ENCODE measurements around the gene TRUB2.
"Not testable (repeated sequence)": the region's sequence is repeated elsewhere in the genome, so short reads cannot be mapped to it uniquely, and the experiment has no call there.

The TRUB2 gene

DNA sequence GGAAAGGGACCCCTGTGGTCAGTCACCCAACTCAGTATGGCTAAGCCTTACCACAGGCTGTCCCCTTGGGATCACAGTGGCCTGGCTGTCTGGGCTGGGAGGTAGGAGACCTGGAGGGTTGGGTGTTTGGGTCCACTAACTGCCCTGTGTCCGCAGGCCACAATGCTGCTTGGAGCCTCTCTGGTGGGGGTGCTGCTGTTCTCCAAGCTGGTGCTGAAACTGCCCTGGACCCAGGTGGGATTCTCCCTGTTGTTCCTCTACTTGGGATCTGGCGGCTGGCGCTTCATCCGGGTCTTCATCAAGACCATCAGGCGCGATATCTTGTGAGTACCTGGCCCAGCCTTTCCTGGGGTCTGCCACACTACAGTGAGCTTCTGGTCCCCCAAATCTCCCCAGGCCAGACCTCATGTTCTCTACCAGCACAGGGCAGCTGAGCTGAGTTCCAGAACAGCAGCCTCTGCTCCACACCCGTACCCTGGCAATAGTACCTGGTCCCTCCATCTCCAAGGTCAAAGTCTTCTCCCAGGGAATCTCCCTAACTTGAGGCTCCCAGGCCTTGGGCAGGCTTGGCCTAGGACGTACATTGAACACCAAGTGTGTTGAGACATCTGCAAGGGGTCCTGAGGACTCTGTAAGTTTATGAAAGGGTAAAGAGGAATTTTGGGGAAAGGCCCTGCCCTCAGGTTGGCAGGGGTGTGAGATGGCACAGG lies 20.9 kb upstream of the TRUB2 start:
- POLR2A ChIA-PET: no interaction called here

DNA sequence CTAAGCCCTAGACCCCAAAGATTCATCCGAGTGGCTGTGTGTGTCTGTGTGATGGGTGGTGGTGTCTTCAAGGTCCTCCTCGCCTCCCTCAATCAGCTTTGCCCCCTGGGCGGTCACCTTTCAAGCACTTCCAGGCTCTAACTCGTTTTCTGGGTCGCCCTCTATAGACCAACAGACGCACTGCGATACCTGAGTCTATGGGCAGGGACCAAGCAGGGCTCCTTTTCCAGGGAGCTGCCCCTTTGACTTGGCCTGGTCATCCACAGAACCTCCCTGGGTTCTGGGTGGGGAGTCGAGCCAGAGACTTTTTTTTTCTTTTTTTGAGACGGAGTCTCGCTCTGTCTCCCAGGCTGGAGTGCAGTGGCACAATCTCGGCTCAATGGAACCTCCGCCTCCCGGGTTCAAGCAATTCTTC lies 19.2 kb upstream of the TRUB2 start:
- peak; percentile 80 for DNase-seq (ENCODE audit: extremely low spot score)
- TF ChIP-seq CTBP1 (IDR thresholded peaks at IDR 0.05; ENCODE audit: borderline replicate concordance) (no peak), FOXA1 (IDR thresholded peaks at IDR 0.05) (no peak)
- ChIA-PET CTCF (interaction anchor here (0.5 to 1.3 kb wide), 11 partner anchors 14 to 354 kb away, joined by 3 to 11 read pairs (median 4); partner anchors contain the start of gene URM1), POLR2A (interaction anchor here (0.6 to 1.3 kb wide), 6 partner anchors 11 to 213 kb away, joined by 3 to 9 read pairs (median 4); partner anchors contain the start of genes CERCAM, GOLGA2 and SWI5)

More for the DNA sequence above, 20.9 kb upstream of the TRUB2 start:
- TF ChIP-seq FOXA1 (IDR thresholded peaks at IDR 0.05) (no peak), NFRKB (IDR thresholded peaks at IDR 0.05) (no peak), ELF4 (IDR thresholded peaks at IDR 0.05) (no peak), HDGF (IDR thresholded peaks at IDR 0.05; ENCODE audit: borderline replicate concordance) (no peak), SUZ12 (IDR thresholded peaks at IDR 0.05) (no peak)
- TF ChIP-seq, protein P1, sequence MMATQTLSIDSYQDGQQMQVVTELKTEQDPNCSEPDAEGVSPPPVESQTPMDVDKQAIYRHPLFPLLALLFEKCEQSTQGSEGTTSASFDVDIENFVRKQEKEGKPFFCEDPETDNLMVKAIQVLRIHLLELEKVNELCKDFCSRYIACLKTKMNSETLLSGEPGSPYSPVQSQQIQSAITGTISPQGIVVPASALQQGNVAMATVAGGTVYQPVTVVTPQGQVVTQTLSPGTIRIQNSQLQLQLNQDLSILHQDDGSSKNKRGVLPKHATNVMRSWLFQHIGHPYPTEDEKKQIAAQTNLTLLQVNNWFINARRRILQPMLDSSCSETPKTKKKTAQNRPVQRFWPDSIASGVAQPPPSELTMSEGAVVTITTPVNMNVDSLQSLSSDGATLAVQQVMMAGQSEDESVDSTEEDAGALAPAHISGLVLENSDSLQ (IDR thresholded peaks at IDR 0.05): no peak
- CTCF ChIA-PET: no interaction called here
- DNase-seq (ENCODE audit: extremely low spot score): no peak

DNA sequence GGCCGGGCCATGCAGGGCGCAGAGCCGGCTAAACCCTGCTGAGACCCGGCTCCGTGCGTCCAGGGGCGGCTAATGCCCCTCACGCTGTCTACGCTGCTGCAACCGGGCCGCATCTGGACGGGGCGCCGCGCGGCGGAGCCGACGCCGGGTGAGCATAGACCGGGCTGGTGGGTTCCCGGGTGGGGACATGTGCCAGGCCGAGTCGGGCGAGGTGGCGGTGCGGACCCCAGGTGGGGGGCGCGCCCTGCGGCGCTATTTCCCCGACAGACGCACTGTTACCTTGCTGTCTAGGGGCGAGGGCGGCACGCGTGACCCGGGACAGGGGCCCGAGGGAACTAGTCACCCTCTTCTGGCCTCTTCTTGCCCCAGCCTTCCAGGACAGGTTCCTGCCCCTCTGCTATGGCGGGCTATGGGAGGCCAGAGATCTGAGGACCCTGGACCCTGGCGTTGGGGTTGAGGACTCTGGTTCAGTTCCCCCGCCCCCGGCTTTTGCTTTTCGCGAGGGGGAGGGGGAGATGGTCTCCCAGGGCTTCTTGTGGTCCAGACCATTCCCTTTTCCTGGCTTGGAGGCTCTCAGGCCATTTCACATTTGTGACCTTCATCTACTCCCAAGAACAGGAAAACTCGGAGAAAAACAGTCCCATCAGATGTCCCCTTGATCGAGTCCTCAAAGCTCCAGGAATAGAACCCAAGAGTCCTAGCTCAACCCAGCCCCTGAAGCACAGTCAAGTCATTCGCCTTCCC lies 18.6 kb upstream of the TRUB2 start:
- CTCF ChIA-PET: interaction anchor here (0.6 to 1.3 kb wide), 9 partner anchors 13 to 355 kb away, joined by 3 to 11 read pairs (median 4); partner anchors contain the start of gene URM1

DNA sequence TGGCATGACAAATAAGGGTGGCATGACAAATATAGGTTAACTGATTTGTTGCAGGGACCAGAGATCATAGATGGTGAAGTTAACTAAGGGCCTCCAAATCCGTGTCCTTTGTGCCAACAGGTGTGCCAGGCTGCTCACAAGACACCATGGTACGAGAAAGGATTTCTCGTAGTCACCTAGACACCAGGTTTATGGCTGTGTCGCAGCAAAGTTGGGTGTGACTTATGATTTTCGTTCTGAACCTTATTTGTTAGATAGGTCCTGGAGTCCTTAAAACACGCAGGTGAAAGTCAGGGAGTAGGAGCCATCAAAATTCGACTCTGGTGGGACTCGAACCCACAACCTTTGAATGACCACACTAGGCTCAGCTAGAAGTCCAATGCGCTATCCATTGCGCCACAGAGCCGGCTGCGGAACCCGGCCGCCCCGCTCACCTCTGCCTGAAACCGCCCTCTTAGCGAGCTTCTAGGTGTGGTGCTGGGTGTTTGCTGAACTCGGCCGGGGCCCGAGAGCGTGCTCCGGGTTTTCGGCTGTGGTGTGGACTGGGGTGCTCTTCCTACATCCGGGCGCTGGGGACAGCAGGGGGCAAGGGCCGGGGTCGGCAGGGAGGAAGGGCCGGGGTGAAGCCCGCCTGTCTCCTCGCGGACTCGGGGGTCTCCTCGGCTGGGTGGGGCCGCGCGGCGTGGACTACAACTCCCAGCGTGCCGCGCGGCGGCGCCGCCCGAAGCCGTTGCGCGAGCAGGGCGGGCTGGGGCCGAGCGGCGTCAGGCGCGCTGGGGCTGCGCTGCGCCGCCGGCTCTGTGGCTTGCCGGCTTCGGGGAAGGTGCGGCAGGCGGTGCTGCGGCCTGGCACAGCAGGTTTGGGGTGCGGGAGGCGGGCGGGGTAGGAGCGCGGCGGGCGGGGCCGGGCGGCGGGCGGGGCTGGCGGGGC lies 17.8 kb upstream of the TRUB2 start, which contains the start of gene SLC27A4:
Gene SLC27A4, plus strand, starts transcription at position 767 of the 930 bp plus-strand sequence. CDS start 2,606 bp downstream, outside the sequence.
- peak; percentile 90 for DNase-seq (ENCODE audit: extremely low spot score)
- CTCF ChIA-PET: interaction anchor here (1.5 kb wide), 1 partner anchor 22 kb away, joined by 7 read pairs; no protein-coding TSS in a partner anchor
- POLR2A ChIA-PET: interaction anchor here (0.6 to 1.0 kb wide), 5 partner anchors 10 to 80 kb away, joined by 3 to 4 read pairs (median 3); no protein-coding TSS in a partner anchor
- no peak for TF ChIP-seq L3MBTL2 (conservative IDR thresholded peaks at IDR 0.05)
- TF ChIP-seq NFRKB (IDR thresholded peaks at IDR 0.05): no peak
- TF ChIP-seq SP1 (IDR thresholded peaks at IDR 0.05): no peak
- TF ChIP-seq BHLHE40 (IDR thresholded peaks at IDR 0.05; ENCODE audit: borderline replicate concordance): no peak
- no peak for TF ChIP-seq ZNF384 (IDR thresholded peaks at IDR 0.05)
- no peak for TF ChIP-seq ARNT (IDR thresholded peaks at IDR 0.05)
- TF ChIP-seq SUZ12 (IDR thresholded peaks at IDR 0.05): no peak
- TF ChIP-seq FOXA1 (IDR thresholded peaks at IDR 0.05): no peak
- TF ChIP-seq TARDBP (IDR thresholded peaks at IDR 0.05): no peak
- TF ChIP-seq, protein P1 (IDR thresholded peaks at IDR 0.05): no peak
- no peak for TF ChIP-seq CTBP1 (IDR thresholded peaks at IDR 0.05; ENCODE audit: borderline replicate concordance)
- no peak for TF ChIP-seq LEF1 (IDR thresholded peaks at IDR 0.05; ENCODE audit: borderline replicate concordance)
- TF ChIP-seq FOXM1 (IDR thresholded peaks at IDR 0.05; ENCODE audit: borderline replicate concordance): no peak
- TF ChIP-seq HDGF (IDR thresholded peaks at IDR 0.05; ENCODE audit: borderline replicate concordance): no peak
- no peak for TF ChIP-seq FOXK2 (IDR thresholded peaks at IDR 0.05)
- no peak for TF ChIP-seq ELF4 (IDR thresholded peaks at IDR 0.05)

More for the DNA sequence above, 18.6 kb upstream of the TRUB2 start:
- DNase-seq (ENCODE audit: extremely low spot score): no peak
- POLR2A ChIA-PET: interaction anchor here (0.6 to 1.3 kb wide), 8 partner anchors 9 to 212 kb away, joined by 3 to 9 read pairs (median 4); partner anchors contain the start of genes CERCAM, GOLGA2 and SWI5
- no peak for TF ChIP-seq ELF4 (IDR thresholded peaks at IDR 0.05)
- no peak for TF ChIP-seq TARDBP (IDR thresholded peaks at IDR 0.05)
- TF ChIP-seq ZNF384 (IDR thresholded peaks at IDR 0.05): no peak
- no peak for TF ChIP-seq FOXK2 (IDR thresholded peaks at IDR 0.05)

DNA sequence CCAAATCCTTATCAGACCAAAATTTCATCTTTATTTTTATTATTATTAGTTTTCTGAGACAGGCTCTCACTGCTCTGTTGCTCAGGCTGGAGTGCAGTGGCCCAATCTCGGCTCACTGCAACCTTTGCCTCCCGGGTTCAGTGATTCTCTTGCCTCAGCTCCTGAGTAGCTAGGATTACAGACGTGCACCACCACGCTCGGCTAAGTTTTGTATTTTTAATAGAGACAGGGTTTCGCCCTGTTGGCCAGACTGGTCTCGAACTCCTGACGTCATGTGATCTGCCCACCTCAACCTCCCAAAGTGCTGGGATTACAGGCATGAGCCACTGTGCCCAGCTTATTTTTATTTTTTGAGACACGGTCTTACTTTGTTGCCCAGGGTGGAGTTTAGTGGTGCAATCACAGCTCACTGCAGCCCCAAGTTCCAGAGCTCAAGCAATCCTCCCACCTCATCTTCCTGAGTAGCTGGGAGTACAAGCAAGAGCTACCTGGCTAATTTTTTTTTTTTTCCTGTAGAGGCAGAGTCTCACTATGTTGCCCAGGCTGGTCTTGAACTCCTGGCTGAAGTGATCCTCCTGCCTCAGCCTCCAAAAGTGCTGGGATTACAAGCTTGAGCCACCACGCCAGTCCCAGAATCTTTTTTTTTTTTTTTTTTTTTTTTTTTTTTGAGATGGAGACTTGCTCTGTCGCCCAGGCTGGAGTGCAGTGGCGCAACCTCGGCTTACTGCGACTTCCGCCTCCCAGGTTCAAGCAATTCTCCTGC lies 16.8 kb upstream of the TRUB2 start:
- TF ChIP-seq ZNF384 (IDR thresholded peaks at IDR 0.05): 0 out of 2 replicates have a peak, but pooled peaks have one; percentile 42
- CTCF ChIA-PET: interaction anchor here (1.5 kb wide), 1 partner anchor 23 kb away, joined by 7 read pairs; no protein-coding TSS in a partner anchor
- POLR2A ChIA-PET; DNase-seq (ENCODE audit: extremely low spot score): not testable (repeated sequence)

DNA sequence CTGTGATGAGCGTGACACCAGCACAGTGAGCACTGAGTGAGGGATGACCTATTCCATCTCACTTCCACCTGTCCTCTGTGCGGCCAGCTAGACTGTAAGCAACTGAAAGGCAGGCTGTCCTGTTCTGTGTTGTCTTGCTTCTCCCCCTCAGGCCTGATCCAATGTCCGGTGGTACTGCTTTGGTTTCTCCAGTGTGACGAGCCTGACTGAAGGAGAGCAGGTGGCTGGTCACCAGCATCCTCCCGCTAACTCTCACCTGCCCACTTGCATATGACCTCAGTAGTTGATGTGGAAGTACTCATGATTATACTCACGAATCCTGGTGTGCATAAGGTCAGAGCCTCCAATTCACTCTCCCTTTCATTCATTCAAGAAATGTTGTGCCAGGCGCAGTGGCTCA lies 15.7 kb upstream of the TRUB2 start:
- POLR2A ChIA-PET: no interaction called here

More for the DNA sequence above, 15.7 kb upstream of the TRUB2 start:
- TF ChIP-seq NFRKB (IDR thresholded peaks at IDR 0.05): no peak
- TF ChIP-seq HDGF (IDR thresholded peaks at IDR 0.05; ENCODE audit: borderline replicate concordance): no peak
- TF ChIP-seq FOXM1 (IDR thresholded peaks at IDR 0.05; ENCODE audit: borderline replicate concordance): no peak
- no peak for TF ChIP-seq FOXK2 (IDR thresholded peaks at IDR 0.05)
- TF ChIP-seq SUZ12 (IDR thresholded peaks at IDR 0.05): no peak
- no peak for TF ChIP-seq LEF1 (IDR thresholded peaks at IDR 0.05; ENCODE audit: borderline replicate concordance)
- TF ChIP-seq TARDBP (IDR thresholded peaks at IDR 0.05): no peak
- TF ChIP-seq, protein P1 (IDR thresholded peaks at IDR 0.05): no peak
- TF ChIP-seq ELF4 (IDR thresholded peaks at IDR 0.05): no peak
- DNase-seq (ENCODE audit: extremely low spot score): no peak
- CTCF ChIA-PET: interaction anchor here (1.0 kb wide), 1 partner anchor 24 kb away, joined by 3 read pairs; no protein-coding TSS in a partner anchor
